Adrenal gland (tissue), 5 donors: ENCODE data around the gene PSAT1.

Source experiments
- CTCF ChIP-seq, 6 experiments: fragments of 450-650 bp in 4 of 6; fragments of 200-600 bp in 2 of 6; sonication (generic) in 1 of 6; IDR thresholded peaks; 1 replicate in 5 of 6; 2 replicates in 1 of 6; pipeline versions ENCODE4 v1.5.1 to v1.8.0; 2016 to 2021; ENCODE audit warnings: antibody characterized with exemption in 6 of 6, mild to moderate bottlenecking in 2 of 6, moderate library complexity in 1 of 6
- POLR2A ChIP-seq, 2 donors: fragments of 450-650 bp; IDR thresholded peaks; one replicate each; pipeline ENCODE4 v1.6.1; 2017; ENCODE audit warnings: antibody characterized with exemption in 2 of 2, mild to moderate bottlenecking in 2 of 2, moderate library complexity in 1 of 2
- donor health status: DM: no; HTN: no; CAD: no.

GRCh38 chr9:78363221-78363620 lies 66.3 kb downstream of the PSAT1 start:
- TF ChIP-seq CTCF (IDR thresholded peaks at IDR 0.05) (no peak), POLR2A (IDR thresholded peaks at IDR 0.05) (no peak)
